ENCODE results near the gene MAGOH.
"Not testable (repeated sequence)": the region's sequence is repeated elsewhere in the genome, so short reads cannot be mapped to it uniquely, and the experiment has no call there.

The MAGOH gene

GRCh38 chr1:53219711-53220110 lies 18.6 kb downstream of the MAGOH start:
- no peak for DNase-seq

- DNase-seq, result no peak
These were observed 20.1 kb downstream of the MAGOH start for GRCh38 chr1:53218201-53218600.

GRCh38 chr1:53214376-53214940 lies 23.9 kb downstream of the MAGOH start:
- DNase-seq, result no peak

GRCh38 chr1:53210954-53211353 lies 27.4 kb downstream of the MAGOH start:
- no peak for DNase-seq

GRCh38 chr1:53210352-53210751 lies 28.0 kb downstream of the MAGOH start:
- no peak for DNase-seq

GRCh38 chr1:53207726-53208125 lies 30.6 kb downstream of the MAGOH start:
- DNase-seq, result no peak

GRCh38 chr1:53206735-53207379 lies 31.5 kb downstream of the MAGOH start:
- no peak for DNase-seq

GRCh38 chr1:53206083-53206685 lies 32.1 kb downstream of the MAGOH start:
- DNase-seq, result peak; percentile 59

- not testable (repeated sequence) for DNase-seq
These were observed 32.8 kb downstream of the MAGOH start for GRCh38 chr1:53205496-53205895.

- DNase-seq, result no peak
These were observed 34.9 kb downstream of the MAGOH start for GRCh38 chr1:53203466-53203865.

GRCh38 chr1:53198241-53198651 lies 40.1 kb downstream of the MAGOH start:
- peak; percentile 22 for DNase-seq

GRCh38 chr1:53197291-53198200 lies 40.8 kb downstream of the MAGOH start:
- peak; percentile 60 for DNase-seq

- peak; percentile 99 for DNase-seq
These were observed 41.6 kb downstream of the MAGOH start, which contains the start of gene CPT2 for GRCh38 chr1:53196485-53197290. CPT2 (plus strand) TSS chr1:53196824; CDS start chr1:53196944, 120 bp downstream.

- peak; percentile 58 for DNase-seq
These were observed 42.3 kb downstream of the MAGOH start for GRCh38 chr1:53196017-53196484.

GRCh38 chr1:53195246-53196016 lies 42.9 kb downstream of the MAGOH start:
- no peak for DNase-seq

GRCh38 chr1:53190210-53190611 lies 48.1 kb downstream of the MAGOH start:
- DNase-seq, result no peak

GRCh38 chr1:53189061-53189460 lies 49.3 kb downstream of the MAGOH start:
- DNase-seq, result no peak

GRCh38 chr1:53188099-53188498 lies 50.2 kb downstream of the MAGOH start:
- no peak for DNase-seq

- DNase-seq, result no peak
These were observed 50.9 kb downstream of the MAGOH start for GRCh38 chr1:53187401-53187800.

GRCh38 chr1:53186533-53186932 lies 51.8 kb downstream of the MAGOH start:
- DNase-seq, result no peak

GRCh38 chr1:53185955-53186297 lies 52.4 kb downstream of the MAGOH start:
- not testable (repeated sequence) for DNase-seq
